KOPT-K1 (cell line): Measurements from ENCODE around the gene VMO1.
"Not testable (repeated sequence)": the region's sequence is repeated elsewhere in the genome, so short reads cannot be mapped to it uniquely, and the experiment has no call there.

Experiments used
- H3K27ac ChIP-seq: fragments of 200-600 bp; sonication (generic); 2 replicates; pipeline ENCODE4 v1.5.1; 2016; ENCODE audit warnings: antibody characterized with exemption, mild to moderate bottlenecking, low read depth, low read length; ENCODE audit not compliant: poor library complexity, severe bottlenecking
- H3K36me3 ChIP-seq: fragments of 200-600 bp; sonication (generic); 2 replicates; pipeline ENCODE4 v1.5.1; 2017; ENCODE audit warnings: antibody characterized with exemption, mild to moderate bottlenecking, low read length, moderate library complexity; ENCODE audit not compliant: insufficient read depth
- H3K9me3 ChIP-seq: fragments of 200-600 bp; sonication (generic); 2 replicates; pipeline ENCODE4 v1.5.1; 2017; ENCODE audit warnings: antibody characterized with exemption, low read length, mild to moderate bottlenecking; ENCODE audit not compliant: insufficient read depth, poor library complexity, severe bottlenecking

Gene VMO1, protein sequence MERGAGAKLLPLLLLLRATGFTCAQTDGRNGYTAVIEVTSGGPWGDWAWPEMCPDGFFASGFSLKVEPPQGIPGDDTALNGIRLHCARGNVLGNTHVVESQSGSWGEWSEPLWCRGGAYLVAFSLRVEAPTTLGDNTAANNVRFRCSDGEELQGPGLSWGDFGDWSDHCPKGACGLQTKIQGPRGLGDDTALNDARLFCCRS

GRCh38 chr17:4786106-4786511 is at the start of gene VMO1:
VMO1 (minus strand) TSS chr17:4786364; CDS start chr17:4786352, 12 bp downstream.
- Histone ChIP-seq H3K9me3 (no peaks in the 10 kb centered on the region), H3K36me3 (no peaks in the 10 kb centered on the region), H3K27ac (no peak within 1 kb of the TSS)

DNA sequence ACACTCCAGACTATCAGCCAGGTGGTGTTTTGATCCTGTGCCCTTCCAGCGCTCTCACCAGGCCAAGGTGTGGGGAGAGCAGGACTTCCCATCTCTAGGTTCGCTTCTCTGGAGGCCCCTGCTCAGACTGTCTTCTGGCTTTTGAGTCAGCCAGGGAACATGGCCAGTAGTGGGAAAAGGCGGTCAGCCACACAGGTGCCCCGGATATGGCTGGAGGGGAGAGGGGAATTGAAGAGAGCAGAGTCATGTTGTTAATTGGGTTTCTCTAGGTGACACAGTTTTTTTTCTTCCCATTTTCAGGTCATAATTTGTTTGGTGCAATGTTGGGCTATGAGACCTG is 48.5 kb upstream of the VMO1 start:
- Histone ChIP-seq H3K36me3 (no peaks in the 10 kb centered on the region), H3K9me3 (no peaks in the 10 kb centered on the region), H3K27ac (no peak overlapping the region)

GRCh38 chr17:4833941-4834680 is 47.9 kb upstream of the VMO1 start:
- Histone ChIP-seq H3K9me3 (no peaks in the 10 kb centered on the region), H3K36me3 (no peaks in the 10 kb centered on the region), H3K27ac (peak overlapping the region; percentile 59)

GRCh38 chr17:4833178-4833940 is 47.2 kb upstream of the VMO1 start, which contains the start of gene MINK1:
MINK1 (plus strand) TSS chr17:4833340; CDS start chr17:4833584, 244 bp downstream.
- Histone ChIP-seq H3K36me3 (no peaks in the 10 kb centered on the region), H3K9me3 (no peaks in the 10 kb centered on the region), H3K27ac (peak within 1 kb of the TSS; percentile 59)

- not testable (repeated sequence) for H3K9me3 ChIP-seq, H3K36me3 ChIP-seq
- peak overlapping the region; percentile 59 for H3K27ac ChIP-seq
These were observed 46.6 kb upstream of the VMO1 start for GRCh38 chr17:4832829-4833177.

DNA sequence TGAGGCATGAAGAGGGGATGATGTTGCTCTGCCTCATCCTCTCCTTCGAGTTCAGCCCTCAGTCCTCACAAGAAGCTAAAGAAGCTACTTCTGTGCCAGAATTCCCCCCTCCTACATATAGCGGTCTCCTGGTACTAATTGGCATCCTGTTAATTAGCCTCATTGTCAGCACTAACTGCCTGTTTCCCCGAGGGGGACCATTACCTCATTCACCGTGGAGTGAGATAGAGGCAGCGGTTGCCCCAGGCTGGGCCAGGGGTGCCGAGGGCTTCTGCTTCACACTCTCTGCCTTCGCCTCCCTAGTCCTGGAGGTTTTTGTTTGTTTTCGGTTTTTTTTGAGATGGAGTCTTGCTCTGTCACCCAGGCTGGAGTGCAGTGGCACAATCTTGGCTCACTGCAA is 41.2 kb upstream of the VMO1 start:
- no peak overlapping the region for H3K27ac ChIP-seq
- H3K9me3 ChIP-seq = no peaks in the 10 kb centered on the region
- no peaks in the 10 kb centered on the region for H3K36me3 ChIP-seq

- H3K27ac ChIP-seq = no peak overlapping the region
- no peaks in the 10 kb centered on the region for H3K9me3 ChIP-seq
- H3K36me3 ChIP-seq = no peaks in the 10 kb centered on the region
These were observed 37.4 kb upstream of the VMO1 start for GRCh38 chr17:4823373-4824089.

DNA sequence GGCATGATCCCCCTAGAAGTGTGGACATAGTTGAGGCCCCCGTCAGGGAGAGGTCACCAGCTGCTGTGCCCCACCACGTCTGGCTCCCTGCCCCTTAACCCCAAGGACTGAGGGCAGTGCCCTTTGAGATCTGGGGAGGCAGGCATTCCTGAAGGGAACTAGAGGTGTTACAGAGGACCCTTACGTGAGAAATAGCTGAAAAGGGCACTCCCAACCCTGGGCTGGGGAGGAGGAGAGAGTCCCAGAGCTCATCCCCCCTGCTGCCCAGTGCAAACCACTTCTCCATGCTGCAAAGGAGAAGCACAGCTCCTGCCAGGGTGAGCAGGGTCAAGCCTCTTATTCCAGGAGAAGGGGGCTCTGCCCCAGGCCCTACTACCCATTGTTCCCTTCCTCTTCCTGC is 36.7 kb upstream of the VMO1 start:
- Histone ChIP-seq H3K9me3 (no peaks in the 10 kb centered on the region), H3K36me3 (no peaks in the 10 kb centered on the region), H3K27ac (no peak overlapping the region)

DNA sequence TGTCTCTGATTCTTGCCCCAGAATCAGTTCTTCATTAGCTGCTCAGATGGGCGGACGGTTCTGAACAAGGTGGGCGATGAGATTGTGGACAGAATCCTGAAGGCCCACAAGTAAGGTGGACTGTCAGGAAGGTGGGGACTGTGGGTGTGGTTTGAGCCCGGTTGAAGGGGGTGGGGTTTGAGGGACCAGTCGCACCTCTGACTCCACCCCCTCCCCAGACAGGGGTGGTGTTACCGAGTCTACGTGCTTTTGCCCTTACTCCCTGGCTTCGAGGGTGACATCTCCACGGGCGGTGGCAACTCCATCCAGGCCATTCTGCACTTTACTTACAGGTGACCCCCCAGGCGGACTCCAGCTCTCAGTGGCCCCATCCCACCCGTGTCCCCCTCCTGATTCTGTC is 32.1 kb upstream of the VMO1 start:
- H3K9me3 ChIP-seq = no peaks in the 10 kb centered on the region
- H3K36me3 ChIP-seq = no peaks in the 10 kb centered on the region
- H3K27ac ChIP-seq = no peak overlapping the region

- Histone ChIP-seq H3K9me3 (no peaks in the 10 kb centered on the region), H3K36me3 (no peaks in the 10 kb centered on the region), H3K27ac (no peak overlapping the region)
These were observed 30.7 kb upstream of the VMO1 start for GRCh38 chr17:4816826-4817225.

DNA sequence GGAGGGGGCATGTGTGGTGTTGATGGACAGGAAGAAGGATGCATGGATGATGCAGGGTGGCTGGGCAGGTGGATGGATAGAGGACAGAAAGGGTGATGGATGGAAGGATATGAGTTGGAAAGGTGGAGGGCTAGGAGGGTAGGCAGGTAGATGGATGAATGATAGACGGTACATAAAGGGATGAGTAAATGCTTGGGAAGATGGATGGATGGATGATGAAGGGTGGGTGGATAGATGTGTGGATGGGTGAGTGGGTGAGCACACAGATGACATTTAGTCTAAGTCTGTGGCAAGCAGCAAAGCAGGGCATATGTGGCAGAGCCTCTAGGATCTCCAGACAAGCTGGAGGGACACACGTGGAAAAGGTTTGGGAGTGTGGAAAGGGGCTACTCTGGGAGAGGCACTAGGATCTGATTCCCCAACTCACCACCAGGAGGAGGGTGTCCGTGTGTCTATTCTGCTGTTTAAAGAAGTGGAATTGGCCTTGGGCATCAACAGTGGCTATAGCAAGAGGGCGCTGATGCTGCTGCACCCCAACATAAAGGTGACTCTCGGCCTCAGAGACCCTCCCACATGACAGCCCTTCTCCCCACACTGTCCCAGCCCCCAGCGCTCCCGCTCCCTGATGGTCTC is 29.0 kb upstream of the VMO1 start:
- Histone ChIP-seq H3K27ac (no peak overlapping the region), H3K36me3 (no peaks in the 10 kb centered on the region), H3K9me3 (no peaks in the 10 kb centered on the region)

- no peaks in the 10 kb centered on the region for H3K9me3 ChIP-seq
- no peak overlapping the region for H3K27ac ChIP-seq
- no peaks in the 10 kb centered on the region for H3K36me3 ChIP-seq
These were observed 26.5 kb upstream of the VMO1 start for GRCh38 chr17:4812690-4813089.

- no peaks in the 10 kb centered on the region for H3K9me3 ChIP-seq
- H3K27ac ChIP-seq = no peak overlapping the region
- no peaks in the 10 kb centered on the region for H3K36me3 ChIP-seq
These were observed 25.3 kb upstream of the VMO1 start for GRCh38 chr17:4811471-4811870.

- H3K27ac ChIP-seq = no peak overlapping the region
- H3K9me3 ChIP-seq = no peaks in the 10 kb centered on the region
- no peaks in the 10 kb centered on the region for H3K36me3 ChIP-seq
These were observed 24.6 kb upstream of the VMO1 start for GRCh38 chr17:4810696-4811290.
